Measurements from ENCODE around the gene WDR54. TPM values are rescaled to one million over a fixed set of nuclear protein-coding genes. Genes with fewer than 3 reads are reported as not detected.

WDR54 gene
- polyA plus RNA-seq, 3 donors: 7.1 to 11.7 (median 7.9) TPM

GRCh38 chr2:74378007-74378406 lies 43.5 kb upstream of the WDR54 start:
- no peaks in the 10 kb centered on the region for H3K27me3 ChIP-seq (ENCODE audit: control insufficient read depth in 2 of 2, insufficient read depth in 2 of 2, low read length in 2 of 2)
- DNase-seq: no peak
- 99% methylated on average over 8 of the region's 10 CpGs for WGBS (ENCODE audit: insufficient coverage)
- Mint-ChIP-seq H3K4me3 (no peak overlapping the region), H3K4me1 (peaks cover 14% of the 10 kb centered on the region), H3K9me3 (no peaks in the 10 kb centered on the region), H3K27me3 (ENCODE audit: low read depth in 3 of 3) (no peaks in the 10 kb centered on the region), H3K36me3 (peaks cover 38 to 57% of the 10 kb centered on the region in 2 donors), H3K27ac (peak overlapping the region in 1 of 7 donors; percentile 62)
- peaks cover 50% of the 10 kb centered on the region for H4K20me1 ChIP-seq (ENCODE audit: insufficient read depth, low read length)
- peaks cover 0 to 3% of the 10 kb centered on the region in 2 donors for H3K4me1 ChIP-seq (ENCODE audit: control insufficient read depth in 1 of 2, insufficient read depth in 2 of 2, low read length in 2 of 2)
- no peak overlapping the region for H3K4me2 ChIP-seq (replicated peaks; ENCODE audit: extremely low read depth, low read length, poor library complexity, severe bottlenecking)
- no peak overlapping the region for H2AFZ ChIP-seq (ENCODE audit: insufficient read depth, low read depth, low read length, poor library complexity, severe bottlenecking)
- H3K9me3 ChIP-seq (replicated peaks in 1 of 2; ENCODE audit: control insufficient read depth in 1 of 2, insufficient read depth in 1 of 2, low read length in 2 of 2): no peaks in the 10 kb centered on the region
- H3K36me3 ChIP-seq (replicated peaks in 1 of 2; ENCODE audit: control insufficient read depth in 1 of 2, insufficient read depth in 2 of 2, low read length in 2 of 2): peaks cover 26 to 51% of the 10 kb centered on the region in 2 donors
- TF ChIP-seq CTCF (IDR thresholded peaks at IDR 0.05): no peak
- H3K27ac ChIP-seq (ENCODE audit: low read depth in 1 of 2, low read length in 2 of 2): no peak overlapping the region
- intact Hi-C loops (cut with micrococcal nuclease): no loop called here
- peaks cover 25% of the 10 kb centered on the region for H3K79me2 ChIP-seq (ENCODE audit: insufficient read depth, low read length)
- H3K9ac ChIP-seq (ENCODE audit: insufficient read depth, low read length, poor library complexity, severe bottlenecking): no peak overlapping the region
- no peak overlapping the region for H3K4me3 ChIP-seq (replicated peaks in 1 of 3; ENCODE audit: low read depth in 2 of 3, low read length in 3 of 3)

GRCh38 chr2:74379851-74380789 lies 41.4 kb upstream of the WDR54 start, which contains the start of gene DCTN1:
Gene DCTN1 (minus strand): TSS chr2:74380311. CDS start chr2:74380037, 274 bp downstream.
- Histone ChIP-seq H3K9ac (ENCODE audit: insufficient read depth, low read length, poor library complexity, severe bottlenecking) (peak within 1 kb of the TSS; percentile 27), H3K4me2 (replicated peaks; ENCODE audit: extremely low read depth, low read length, poor library complexity, severe bottlenecking) (peak within 1 kb of the TSS; percentile 14), H4K20me1 (ENCODE audit: insufficient read depth, low read length) (peaks cover 62% of the 10 kb centered on the region), H3K36me3 (replicated peaks in 1 of 2; ENCODE audit: control insufficient read depth in 1 of 2, insufficient read depth in 2 of 2, low read length in 2 of 2) (peaks cover 29 to 56% of the 10 kb centered on the region in 2 donors), H3K9me3 (replicated peaks in 1 of 2; ENCODE audit: control insufficient read depth in 1 of 2, insufficient read depth in 1 of 2, low read length in 2 of 2) (no peaks in the 10 kb centered on the region), H3K27ac (ENCODE audit: low read depth in 1 of 2, low read length in 2 of 2) (no peak within 1 kb of the TSS), H2AFZ (ENCODE audit: insufficient read depth, low read depth, low read length, poor library complexity, severe bottlenecking) (no peak within 1 kb of the TSS), H3K27me3 (ENCODE audit: control insufficient read depth in 2 of 2, insufficient read depth in 2 of 2, low read length in 2 of 2) (no peaks in the 10 kb centered on the region), H3K4me1 (ENCODE audit: control insufficient read depth in 1 of 2, insufficient read depth in 2 of 2, low read length in 2 of 2) (peaks cover 0 to 3% of the 10 kb centered on the region in 2 donors), H3K79me2 (ENCODE audit: insufficient read depth, low read length) (peaks cover 41% of the 10 kb centered on the region), H3K4me3 (replicated peaks in 1 of 3; ENCODE audit: low read depth in 2 of 3, low read length in 3 of 3) (no peak within 1 kb of the TSS)
- Mint-ChIP-seq H3K9me3 (no peaks in the 10 kb centered on the region), H3K4me1 (peaks cover 16% of the 10 kb centered on the region), H3K27ac (peak within 1 kb of the TSS in 5 of 7 donors; percentile 10 to 61 (median 53)), H3K27me3 (ENCODE audit: low read depth in 3 of 3) (no peaks in the 10 kb centered on the region), H3K36me3 (peaks cover 38 to 57% of the 10 kb centered on the region in 2 donors), H3K4me3 (no peak within 1 kb of the TSS)
- WGBS (ENCODE audit: insufficient coverage): 55% methylated on average over 11 of the region's 14 CpGs
- no peak for DNase-seq
- no peak for TF ChIP-seq CTCF (IDR thresholded peaks at IDR 0.05)
- intact Hi-C loops (cut with micrococcal nuclease): no loop called here

Data from CD14-positive monocyte (primary cell).